IPS-NIHi7 (cell line): ENCODE data around the gene RIOK2.

Source experiments
- DNase-seq: peaks from one replicate; pipeline ENCODE4 v3.0.0; 2012; ENCODE audit warnings: mixed read lengths; ENCODE audit errors: extremely low spot score

The RIOK2 gene

GRCh38 chr5:97125125-97125683 is 57.8 kb downstream of the RIOK2 start:
- DNase-seq: no peak

- DNase-seq: peak; percentile 45
Measured at GRCh38 chr5:97124335-97124734, 58.7 kb downstream of the RIOK2 start.

DNA sequence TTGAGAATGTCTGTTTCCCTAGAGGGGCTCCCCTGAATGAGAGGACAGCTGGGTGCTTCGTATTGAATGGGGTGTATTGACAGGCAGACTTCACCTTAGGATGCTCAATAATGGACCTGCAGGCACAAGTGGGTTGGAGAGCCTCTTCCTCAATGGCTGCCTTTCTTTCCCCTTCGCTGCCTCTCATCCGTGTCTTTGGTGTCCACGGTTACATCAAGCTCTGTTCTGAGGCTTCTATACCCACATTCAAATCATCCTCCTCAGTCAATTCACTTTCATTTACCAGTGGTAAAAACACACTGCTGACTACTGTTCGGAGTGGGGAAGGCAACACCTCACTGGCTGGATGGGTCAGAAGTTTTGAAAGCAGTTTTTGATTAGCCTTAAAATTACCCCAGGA is 61.2 kb downstream of the RIOK2 start:
- no peak for DNase-seq

GRCh38 chr5:97120195-97120594 is 62.9 kb downstream of the RIOK2 start:
- DNase-seq: no peak

- no peak for DNase-seq
Measured at GRCh38 chr5:97119007-97119390, 64.0 kb downstream of the RIOK2 start.

- DNase-seq: no peak
Measured at GRCh38 chr5:97118261-97119006, 64.6 kb downstream of the RIOK2 start.

- no peak for DNase-seq
Measured at GRCh38 chr5:97115932-97116331, 67.1 kb downstream of the RIOK2 start.

DNA sequence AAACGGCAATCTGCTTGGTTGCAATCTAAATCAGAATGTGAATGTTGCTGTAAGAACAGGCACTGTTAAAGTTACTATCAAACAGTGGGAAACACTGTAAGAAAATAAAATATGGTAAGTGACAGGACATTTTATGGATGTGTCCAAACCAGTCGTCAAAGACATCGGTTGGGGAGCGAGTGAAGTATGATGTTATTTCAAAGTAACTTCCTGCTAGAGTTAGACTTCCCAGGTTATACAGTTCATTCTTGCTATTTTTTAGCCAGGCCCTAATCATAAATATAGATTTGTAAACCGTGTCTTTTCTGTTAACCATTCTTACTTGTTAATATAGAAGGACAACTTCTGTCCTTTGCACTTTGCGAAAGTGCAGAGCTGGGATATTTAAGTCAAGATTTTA is 70.8 kb downstream of the RIOK2 start:
- DNase-seq: no peak

GRCh38 chr5:97111616-97112015 is 71.4 kb downstream of the RIOK2 start:
- DNase-seq: no peak

DNA sequence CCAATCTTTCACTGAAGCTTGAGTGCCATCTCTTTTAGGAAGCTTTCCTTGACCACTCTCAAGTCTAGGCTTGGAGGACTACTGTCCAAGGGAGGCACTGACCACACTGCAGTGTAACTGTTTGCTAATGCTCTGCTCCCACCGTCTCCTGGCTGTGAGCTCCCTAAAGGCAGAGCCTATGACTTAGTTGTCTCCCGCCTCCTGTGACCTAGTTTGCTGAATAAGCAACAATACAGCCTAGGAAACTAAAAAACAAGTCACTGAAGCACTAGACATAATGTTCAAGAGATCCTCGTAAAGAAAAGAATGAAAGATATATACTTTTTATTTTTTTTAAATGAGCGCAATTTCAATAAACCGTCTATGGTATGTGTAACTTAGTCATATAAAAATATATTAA is 72.0 kb downstream of the RIOK2 start:
- no peak for DNase-seq
